HL-60 (cell line): ENCODE results near the gene SOCS6.

Experiments used
- CTCF ChIP-seq: IDR thresholded peaks from one replicate; pipeline ENCODE4 v1.5.1; 2011; ENCODE audit warnings: low read length, control low read depth, inconsistent platforms; ENCODE audit not compliant: insufficient read depth
- POLR2AphosphoS5 ChIP-seq: IDR thresholded peaks from 2 replicates; pipeline ENCODE4 v1.6.1; 2012; ENCODE audit warnings: low read depth
- SPI1 ChIP-seq: IDR thresholded peaks from 2 replicates; pipeline ENCODE4 v1.6.1; 2012; ENCODE audit warnings: low read depth, mild to moderate bottlenecking, borderline replicate concordance

DNA sequence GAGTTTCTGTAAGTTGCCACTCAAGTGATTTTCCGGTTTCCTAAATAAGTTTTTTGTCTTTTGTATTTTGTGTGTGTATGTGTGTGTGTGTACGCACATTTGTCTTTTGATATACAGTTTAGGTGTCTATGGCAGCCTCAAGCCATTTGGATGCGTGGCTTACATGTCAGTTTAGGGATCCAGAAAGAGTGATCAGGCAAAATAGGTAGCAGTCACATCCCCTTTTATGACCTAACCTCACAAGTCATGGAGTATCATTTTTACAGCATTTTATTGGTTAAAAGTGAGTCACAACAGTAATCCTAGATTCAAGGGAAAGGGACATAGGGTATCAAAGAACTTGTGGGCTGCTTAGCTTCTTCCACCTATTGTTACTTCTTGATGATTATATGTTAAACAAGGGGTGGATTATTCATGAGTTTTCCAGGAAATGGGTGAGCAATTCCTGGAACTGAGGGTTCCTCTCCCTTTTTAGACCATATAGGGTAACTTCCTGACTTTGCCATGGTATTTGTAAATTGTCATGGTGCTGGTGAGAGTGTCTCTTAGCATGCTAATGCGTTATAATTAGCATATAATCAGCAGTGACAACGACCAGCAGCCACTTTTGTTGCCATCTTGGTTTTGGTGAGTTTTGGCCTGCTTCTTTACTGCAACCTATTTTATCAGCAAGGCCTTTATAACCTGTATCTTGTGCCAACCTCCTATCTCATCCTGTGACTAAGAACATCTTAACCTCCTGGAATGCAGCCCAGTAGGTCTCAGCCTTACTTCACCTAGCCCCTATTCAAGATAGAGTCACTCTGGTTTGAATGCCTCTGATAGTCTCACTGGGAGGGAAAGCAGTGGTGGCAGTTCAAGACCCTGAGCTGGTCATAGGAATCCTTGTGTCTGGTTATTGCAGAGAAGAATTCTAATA, 8.6 kb upstream of the SOCS6 start:
- no peak for TF ChIP-seq SPI1
- no peak for TF ChIP-seq CTCF
- no peak for TF ChIP-seq POLR2AphosphoS5
